NT2/D1 (cell line): ENCODE results near the gene PRKCQ.

Experiments used
- DNase-seq: peaks from one replicate; pipeline ENCODE4 v3.0.0-alpha.2; 2011; ENCODE audit warnings: low read depth, low spot score
- H3K27me3 ChIP-seq: 2 replicates; pipeline ENCODE4 v1.6.0; 2011; ENCODE audit warnings: mild to moderate bottlenecking; ENCODE audit not compliant: insufficient read length, insufficient read depth
- H3K36me3 ChIP-seq: 2 replicates; pipeline ENCODE4 v1.6.1; 2011; ENCODE audit warnings: mild to moderate bottlenecking, low read length, mixed read lengths; ENCODE audit not compliant: insufficient read depth, insufficient read length
- H3K4me1 ChIP-seq: 2 replicates; pipeline ENCODE4 v1.5.1; 2011; ENCODE audit not compliant: insufficient read depth, insufficient read length
- H3K4me3 ChIP-seq: 2 replicates; pipeline ENCODE4 v1.5.1; 2011; ENCODE audit warnings: low read depth; ENCODE audit not compliant: insufficient read length
- H3K9ac ChIP-seq: 2 replicates; pipeline ENCODE4 v1.6.0; 2011; ENCODE audit warnings: low read depth; ENCODE audit not compliant: insufficient read length
- H3K9me3 ChIP-seq: 2 replicates; pipeline ENCODE4 v1.5.1; 2011; ENCODE audit warnings: mild to moderate bottlenecking, low read length; ENCODE audit not compliant: insufficient read depth
- SUZ12 ChIP-seq: IDR thresholded peaks from 2 replicates; pipeline ENCODE4 v1.6.1; 2011; ENCODE audit not compliant: insufficient read length, insufficient read depth; ENCODE audit errors: extremely low read depth
- YY1 ChIP-seq: IDR thresholded peaks from 2 replicates; pipeline ENCODE4 v1.6.1; 2011; ENCODE audit not compliant: insufficient read length, insufficient read depth
- ZNF274 ChIP-seq: IDR thresholded peaks from 2 replicates; pipeline ENCODE4 v1.6.1; 2011; ENCODE audit warnings: mild to moderate bottlenecking, low read depth, low read length

The PRKCQ gene

DNA sequence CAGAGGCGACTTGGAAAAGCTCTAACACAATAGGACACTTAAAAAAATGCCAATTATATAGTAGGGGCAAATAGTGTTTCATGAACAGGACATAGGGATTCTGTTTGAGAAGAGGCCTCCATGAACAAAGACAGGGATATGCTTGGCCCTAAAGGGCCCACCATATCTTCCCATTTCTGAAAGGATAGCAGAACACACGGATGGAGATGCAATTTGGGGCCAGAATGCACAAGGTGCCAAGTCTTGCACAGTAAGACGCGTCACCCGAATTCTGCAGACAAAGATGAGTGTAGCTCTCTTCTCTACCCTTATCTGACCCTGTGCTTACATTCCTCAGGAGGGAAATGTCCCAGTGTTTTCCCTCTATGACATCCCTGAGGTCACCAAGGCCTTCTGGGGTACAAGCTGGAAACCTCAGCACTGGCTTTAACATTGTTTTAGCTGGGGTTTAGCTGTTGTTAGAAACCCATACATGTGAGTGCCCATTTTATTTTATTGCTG is 12.8 kb downstream of the PRKCQ start:
- Histone ChIP-seq H3K4me3 (no peak overlapping the region), H3K27me3 (no peaks in the 10 kb centered on the region), H3K36me3 (no peaks in the 10 kb centered on the region), H3K4me1 (peaks cover 3% of the 10 kb centered on the region), H3K9ac (no peak overlapping the region), H3K9me3 (no peaks in the 10 kb centered on the region)
- no peak for TF ChIP-seq SUZ12
- no peak for TF ChIP-seq YY1
- no peak for TF ChIP-seq ZNF274
- no peak for DNase-seq

DNA sequence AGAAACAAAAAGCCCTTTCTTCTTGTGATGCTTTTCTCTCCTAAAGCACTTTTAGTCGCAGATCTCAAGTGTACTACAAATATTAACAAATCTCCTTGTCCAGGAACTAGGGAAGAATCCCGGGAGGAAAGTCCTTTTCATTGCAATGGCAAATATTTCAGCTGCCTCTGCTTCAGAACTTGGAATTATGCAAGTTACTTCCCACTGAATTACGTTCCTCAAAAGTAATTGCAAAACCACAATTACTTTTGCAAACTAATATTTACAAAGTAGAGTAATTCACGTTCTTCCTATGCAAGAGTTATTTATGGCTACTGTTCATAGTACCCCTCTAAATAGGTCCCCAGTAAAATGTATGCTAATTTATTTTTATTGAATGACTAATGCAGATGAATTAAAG is 14.5 kb downstream of the PRKCQ start:
- H3K4me3 ChIP-seq, result no peak overlapping the region
- peaks cover 3% of the 10 kb centered on the region for H3K4me1 ChIP-seq
- no peaks in the 10 kb centered on the region for H3K9me3 ChIP-seq
- no peak overlapping the region for H3K9ac ChIP-seq
- no peaks in the 10 kb centered on the region for H3K36me3 ChIP-seq
- no peak for DNase-seq
- TF ChIP-seq ZNF274, result no peak
- TF ChIP-seq SUZ12, result no peak
- TF ChIP-seq YY1, result no peak
- no peaks in the 10 kb centered on the region for H3K27me3 ChIP-seq

DNA sequence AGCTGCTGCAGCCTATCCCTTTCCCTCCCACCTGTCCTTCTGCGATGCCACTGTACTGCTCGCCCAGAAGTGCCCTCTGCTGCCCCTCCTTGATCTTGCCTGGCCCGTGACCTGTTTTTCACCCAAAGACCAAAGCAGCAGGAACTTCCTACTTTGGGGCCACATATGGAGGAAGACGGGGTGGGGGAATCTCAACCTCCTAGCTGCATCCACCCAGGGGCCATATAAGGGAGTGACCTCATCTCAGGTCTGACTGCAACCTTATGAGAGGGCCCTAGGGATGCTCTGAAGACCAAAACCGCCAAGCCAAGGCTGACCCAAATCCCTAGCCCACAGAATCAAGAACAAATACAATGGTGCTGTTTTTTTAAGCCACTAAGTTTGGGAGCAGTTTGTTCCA is 15.7 kb downstream of the PRKCQ start:
- Histone ChIP-seq H3K4me1 (peaks cover 3% of the 10 kb centered on the region), H3K9ac (no peak overlapping the region), H3K9me3 (no peaks in the 10 kb centered on the region), H3K36me3 (no peaks in the 10 kb centered on the region), H3K27me3 (no peaks in the 10 kb centered on the region), H3K4me3 (no peak overlapping the region)
- DNase-seq, result no peak
- TF ChIP-seq SUZ12 (no peak), ZNF274 (no peak), YY1 (no peak)

DNA sequence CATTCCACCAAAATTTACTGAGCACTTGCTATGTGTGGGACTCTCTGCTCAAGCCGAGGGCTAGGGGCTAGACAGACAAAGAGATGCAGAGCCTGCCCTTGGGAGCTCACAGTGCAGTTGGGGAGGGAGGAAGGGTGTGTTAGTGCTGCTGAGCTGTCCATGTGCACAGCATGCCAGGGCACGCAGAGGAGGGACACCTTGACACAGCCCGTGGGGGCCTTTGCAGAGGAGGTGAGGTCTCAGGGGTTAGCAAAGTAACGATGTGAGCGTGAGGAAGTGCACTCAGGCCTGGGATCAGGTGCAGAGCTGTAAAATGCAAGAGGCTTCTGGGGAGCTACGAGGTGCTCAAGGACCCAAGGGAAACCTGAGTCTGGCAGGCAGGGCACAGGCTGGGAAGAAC is 16.3 kb downstream of the PRKCQ start:
- H3K4me1 ChIP-seq, result peaks cover 3% of the 10 kb centered on the region
- H3K9me3 ChIP-seq, result no peaks in the 10 kb centered on the region
- H3K27me3 ChIP-seq, result no peaks in the 10 kb centered on the region
- TF ChIP-seq ZNF274, result no peak
- TF ChIP-seq YY1, result no peak
- TF ChIP-seq SUZ12, result no peak
- DNase-seq, result no peak
- H3K4me3 ChIP-seq, result no peak overlapping the region
- H3K9ac ChIP-seq, result no peak overlapping the region
- no peaks in the 10 kb centered on the region for H3K36me3 ChIP-seq

DNA sequence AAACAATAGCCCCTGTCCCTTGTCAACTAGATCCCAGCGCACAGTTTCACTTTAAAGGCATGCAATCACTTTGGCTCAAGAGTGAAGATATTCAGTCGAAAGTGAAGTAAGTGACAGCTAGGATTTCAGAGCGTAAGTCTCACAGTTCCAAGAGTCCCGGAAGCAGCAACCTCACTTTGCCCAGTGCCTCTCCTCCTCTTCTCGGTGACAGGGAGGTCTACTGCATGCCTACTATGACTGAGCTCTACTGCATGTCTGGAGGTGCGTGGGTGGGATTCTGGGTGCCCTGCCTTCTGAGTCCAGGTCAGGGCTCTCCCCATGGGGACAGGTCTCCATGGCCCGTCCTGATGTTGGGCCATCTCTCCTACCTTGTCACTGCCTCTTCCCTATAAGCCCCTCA is 17.0 kb downstream of the PRKCQ start:
- no peak for DNase-seq
- TF ChIP-seq SUZ12 (no peak), YY1 (no peak), ZNF274 (no peak)
- Histone ChIP-seq H3K27me3 (no peaks in the 10 kb centered on the region), H3K36me3 (no peaks in the 10 kb centered on the region), H3K9ac (no peak overlapping the region), H3K9me3 (no peaks in the 10 kb centered on the region), H3K4me3 (no peak overlapping the region), H3K4me1 (peaks cover 3% of the 10 kb centered on the region)

DNA sequence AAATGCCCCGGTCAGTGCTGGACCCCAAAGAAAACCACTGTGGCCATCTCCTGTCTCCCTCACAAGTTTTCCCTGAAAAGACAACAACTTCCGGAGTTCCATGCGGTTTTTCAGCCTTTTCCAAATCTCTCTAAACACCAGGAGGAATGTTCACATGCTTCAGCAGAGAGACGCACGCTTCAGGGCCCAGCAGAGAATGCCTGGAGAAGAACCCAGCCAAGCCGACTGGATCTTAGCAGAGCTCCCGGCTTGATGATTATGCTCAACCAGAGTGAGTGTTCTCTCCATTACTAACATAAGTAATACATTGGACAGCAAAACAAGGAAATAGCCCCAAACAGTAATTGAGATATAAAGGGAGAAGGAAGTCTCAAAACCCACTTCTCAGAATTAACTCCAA is 17.9 kb downstream of the PRKCQ start:
- no peak overlapping the region for H3K9ac ChIP-seq
- no peak for DNase-seq
- no peaks in the 10 kb centered on the region for H3K27me3 ChIP-seq
- no peak overlapping the region for H3K4me3 ChIP-seq
- no peaks in the 10 kb centered on the region for H3K36me3 ChIP-seq
- H3K4me1 ChIP-seq, result peaks cover 3% of the 10 kb centered on the region
- TF ChIP-seq YY1, result no peak
- TF ChIP-seq ZNF274, result no peak
- no peaks in the 10 kb centered on the region for H3K9me3 ChIP-seq

DNA sequence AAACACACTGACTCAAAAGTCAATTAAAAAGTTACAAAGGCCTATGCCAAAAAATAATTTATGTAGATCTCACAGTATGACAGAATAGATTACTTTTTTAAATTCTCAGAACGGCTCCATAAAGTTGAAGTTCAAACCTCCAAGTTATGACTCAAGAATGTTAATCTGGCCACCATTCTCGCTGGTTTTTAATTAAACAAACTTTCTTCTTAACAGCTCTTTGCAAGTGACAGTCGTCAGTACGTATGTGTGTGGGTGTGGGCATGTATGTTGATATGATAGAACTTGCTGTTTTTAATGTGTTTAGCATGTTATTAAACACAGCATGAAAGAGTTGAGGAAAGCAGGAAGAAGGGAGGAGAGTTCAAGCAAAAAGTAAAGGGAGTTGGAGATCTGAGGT is 18.5 kb downstream of the PRKCQ start:
- no peak for DNase-seq
- no peak for TF ChIP-seq SUZ12
- TF ChIP-seq YY1, result no peak
- no peak for TF ChIP-seq ZNF274
- H3K36me3 ChIP-seq, result no peaks in the 10 kb centered on the region
- peaks cover 3% of the 10 kb centered on the region for H3K4me1 ChIP-seq
- H3K9me3 ChIP-seq, result no peaks in the 10 kb centered on the region
- no peak overlapping the region for H3K9ac ChIP-seq
- H3K4me3 ChIP-seq, result no peak overlapping the region
- H3K27me3 ChIP-seq, result no peaks in the 10 kb centered on the region
